T-cell (primary cell): ENCODE measurements around the gene SEZ6L2. TPM values are rescaled to one million over a fixed set of nuclear protein-coding genes. Genes with fewer than 3 reads are reported as not detected.
A peak's percentile ranks its signal among the peaks of the same experiment; 100 is the strongest.

Source experiments
- ATAC-seq, 4 experiments: fragments of 200-7000 bp in 3 of 4; fragments of 150-1000 bp in 1 of 4; cut with Tn5 transposase; replicated peaks in 1 of 4; 1 replicate in 3 of 4; 2 replicates in 1 of 4; pipeline ENCODE4 v1.10.0; 2021; ENCODE audit warnings: moderate library complexity in 3 of 4, mild to moderate bottlenecking in 2 of 4, moderate number of reproducible peaks in 1 of 4
- CTCF ChIA-PET, 2 donors: fragments of 300-600 bp; sonication (Branson Sonifier 250); formaldehyde crosslinking; loops; one replicate each; lab custom pipeline; 2022; ENCODE audit warnings: antibody characterized with exemption in 2 of 2; lab: Charles Lee
- POLR2A ChIA-PET, 2 donors: fragments of 300-600 bp; sonication (Branson Sonifier 250); formaldehyde crosslinking; loops; one replicate each; lab custom pipeline; 2022; ENCODE audit warnings: antibody characterized with exemption in 2 of 2; lab: Charles Lee
- DNase-seq, 35 experiments: peaks; one replicate each; pipeline versions ENCODE4 v3.0.0 to v3.0.0-alpha.2; 2013 to 2023
- H3K27ac ChIP-seq: one replicate; pipeline ENCODE4 v1.5.1; 2013; ENCODE audit warnings: low read length
- H3K27me3 ChIP-seq, 2 experiments: replicated peaks in 1 of 2; 1 replicate in 1 of 2; 2 replicates in 1 of 2; pipeline versions ENCODE4 v1.6.1 to v1.7.0; 2013; ENCODE audit warnings: low read length in 1 of 2, mixed read lengths in 1 of 2; ENCODE audit not compliant: control insufficient read depth in 2 of 2, insufficient read depth in 2 of 2; ENCODE audit errors: extremely low read depth in 1 of 2
- H3K36me3 ChIP-seq, 2 donors: 1 replicate in 1 of 2; 2 replicates in 1 of 2; pipeline versions ENCODE4 v1.6.1 to v1.7.0; 2013; ENCODE audit warnings: low read length in 1 of 2; ENCODE audit not compliant: control insufficient read depth in 2 of 2, insufficient read depth in 1 of 2; ENCODE audit errors: extremely low read depth in 1 of 2
- H3K4me1 ChIP-seq, 2 experiments: 1 replicate in 1 of 2; 2 replicates in 1 of 2; pipeline versions ENCODE4 v1.6.1 to v1.7.0; 2013; ENCODE audit warnings: low read length in 2 of 2, mixed read lengths in 1 of 2; ENCODE audit not compliant: insufficient read depth in 2 of 2, control insufficient read depth in 1 of 2; ENCODE audit errors: extremely low read depth in 1 of 2
- H3K4me3 ChIP-seq, 2 donors: 1 replicate in 1 of 2; 2 replicates in 1 of 2; pipeline versions ENCODE4 v1.5.1 to v1.7.0; 2013; ENCODE audit warnings: mild to moderate bottlenecking in 2 of 2, low read length in 1 of 2, moderate library complexity in 1 of 2; ENCODE audit not compliant: control insufficient read depth in 1 of 2; ENCODE audit errors: extremely low read depth in 1 of 2
- H3K9me3 ChIP-seq: 2 replicates; pipeline ENCODE4 v1.7.0; 2013
- H3K27ac Mint-ChIP-seq, 2 donors: one replicate each; pipeline ENCODE4 v1.8.0; 2020 to 2021; ENCODE audit warnings: mild to moderate bottlenecking in 2 of 2, mixed read lengths in 2 of 2
- H3K27me3 Mint-ChIP-seq, 2 donors: one replicate each; pipeline ENCODE4 v1.8.0; 2021 to 2022; ENCODE audit warnings: mixed read lengths in 2 of 2
- H3K36me3 Mint-ChIP-seq: one replicate; pipeline ENCODE4 v1.8.0; 2021; ENCODE audit warnings: mixed read lengths
- H3K4me1 Mint-ChIP-seq, 3 donors: one replicate each; pipeline ENCODE4 v1.8.0; 2020 to 2022; ENCODE audit warnings: mixed read lengths in 3 of 3, mild to moderate bottlenecking in 1 of 3
- H3K4me3 Mint-ChIP-seq, 3 donors: one replicate each; pipeline ENCODE4 v1.8.0; 2020 to 2022; ENCODE audit warnings: mild to moderate bottlenecking in 3 of 3, mixed read lengths in 3 of 3, moderate library complexity in 3 of 3
- H3K9me3 Mint-ChIP-seq, 3 donors: one replicate each; pipeline ENCODE4 v1.8.0; 2020 to 2022; ENCODE audit warnings: mixed read lengths in 3 of 3
- WGBS: methylation state at CpG from one replicate; pipeline ENCODE4 v1.1.5; 2013; ENCODE audit warnings: missing lambda C conversion rate; ENCODE audit not compliant: insufficient coverage; 5-methylcytosine and 5-hydroxymethylcytosine counted together
- total RNA-seq, 35 experiments: library from RNA in 6 of 35; stranded (reverse) in 6 of 35; fragments of 120-200 nt in 1 of 35; gene quantifications; one replicate each; pipeline versions ENCODE4 v1.2.1 to v1.2.4 and lab custom pipeline; 2013 to 2026

Gene SEZ6L2
- total RNA-seq, 5 donors from 2014 or later (not counting 1 experiment from before 2014, with no cell fraction given), result 0.16 to 0.82 (median 0.47) TPM; not detected in 2

DNA sequence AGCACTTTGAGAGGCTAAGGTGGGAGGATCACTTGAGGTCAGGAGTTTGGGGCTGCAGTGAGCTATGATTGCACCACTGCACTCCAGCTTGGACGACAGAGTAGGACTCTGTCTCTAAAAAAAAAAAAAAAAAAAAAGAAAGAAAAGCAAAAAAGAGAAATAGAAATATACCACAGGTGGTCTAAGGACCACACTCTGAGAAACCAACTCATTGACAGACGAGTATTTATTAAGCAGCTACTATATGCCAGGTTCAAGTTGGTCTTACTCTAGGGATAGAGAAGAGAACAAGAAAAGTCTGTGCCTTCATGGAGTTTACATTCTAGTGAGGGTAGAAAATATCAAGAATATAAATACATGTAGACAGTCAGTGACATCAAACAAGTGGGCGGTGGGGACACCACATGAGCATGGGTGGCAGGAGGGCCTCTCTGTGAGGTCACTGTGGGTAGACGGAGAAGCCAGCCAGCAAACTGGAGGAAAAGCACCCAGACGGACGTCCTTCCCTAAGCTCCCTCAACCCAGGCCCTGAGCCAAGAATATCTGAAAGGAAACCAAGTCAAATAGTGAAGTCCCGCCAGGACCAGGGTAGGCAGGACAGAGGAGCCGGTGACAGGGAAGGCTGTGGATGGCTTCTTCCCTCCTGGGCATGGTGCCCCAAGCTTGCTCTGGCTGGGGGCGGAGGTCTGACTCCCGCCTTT is 41.1 kb downstream of the SEZ6L2 start:
- no peak for ATAC-seq
- Histone ChIP-seq H3K4me3 (no peak overlapping the region), H3K4me1 (peaks cover 5 to 25% of the 10 kb centered on the region in 2 experiments), H3K27me3 (no peaks in the 10 kb centered on the region), H3K36me3 (peaks cover 15 to 32% of the 10 kb centered on the region in 2 donors), H3K9me3 (no peaks in the 10 kb centered on the region), H3K27ac (no peak overlapping the region)
- ChIA-PET CTCF (interaction anchor here in 1 of 2 donors (0.7 kb wide), 1 partner anchor 158 kb away, joined by 3 read pairs; no protein-coding TSS in a partner anchor), POLR2A (interaction anchor here in 1 of 2 donors (0.7 kb wide), 1 partner anchor 73 kb away, joined by 15 read pairs; no protein-coding TSS in a partner anchor)
- DNase-seq, result no peak
- WGBS, result no CpG with 5 or more reads among the region's 10 CpGs
- Mint-ChIP-seq H3K36me3 (peaks cover 22% of the 10 kb centered on the region), H3K4me3 (no peak overlapping the region), H3K4me1 (peaks cover 20 to 28% (median 22%) of the 10 kb centered on the region in 3 donors), H3K27me3 (no peaks in the 10 kb centered on the region), H3K27ac (no peak overlapping the region), H3K9me3 (no peaks in the 10 kb centered on the region)

GRCh38 chr16:29857133-29857760 is 42.1 kb downstream of the SEZ6L2 start:
- DNase-seq (no peak), ATAC-seq (no peak)
- Histone ChIP-seq H3K27ac (no peak overlapping the region), H3K9me3 (no peaks in the 10 kb centered on the region), H3K27me3 (no peaks in the 10 kb centered on the region), H3K4me3 (no peak overlapping the region), H3K36me3 (peaks cover 18 to 32% of the 10 kb centered on the region in 2 donors), H3K4me1 (peaks cover 3 to 21% of the 10 kb centered on the region in 2 experiments)
- H3K4me3 Mint-ChIP-seq, result no peak overlapping the region
- H3K36me3 Mint-ChIP-seq, result peaks cover 22% of the 10 kb centered on the region
- H3K9me3 Mint-ChIP-seq, result no peaks in the 10 kb centered on the region
- H3K4me1 Mint-ChIP-seq, result peaks cover 18 to 22% (median 18%) of the 10 kb centered on the region in 3 donors
- ChIA-PET POLR2A (no interaction called here), CTCF (interaction anchor here in 1 of 2 donors (1.0 kb wide), 1 partner anchor 9 kb away, joined by 3 read pairs; no protein-coding TSS in a partner anchor)
- 96% methylated on average over 5 of the region's 7 CpGs for WGBS
- no peaks in the 10 kb centered on the region for H3K27me3 Mint-ChIP-seq
- H3K27ac Mint-ChIP-seq, result no peak overlapping the region

DNA sequence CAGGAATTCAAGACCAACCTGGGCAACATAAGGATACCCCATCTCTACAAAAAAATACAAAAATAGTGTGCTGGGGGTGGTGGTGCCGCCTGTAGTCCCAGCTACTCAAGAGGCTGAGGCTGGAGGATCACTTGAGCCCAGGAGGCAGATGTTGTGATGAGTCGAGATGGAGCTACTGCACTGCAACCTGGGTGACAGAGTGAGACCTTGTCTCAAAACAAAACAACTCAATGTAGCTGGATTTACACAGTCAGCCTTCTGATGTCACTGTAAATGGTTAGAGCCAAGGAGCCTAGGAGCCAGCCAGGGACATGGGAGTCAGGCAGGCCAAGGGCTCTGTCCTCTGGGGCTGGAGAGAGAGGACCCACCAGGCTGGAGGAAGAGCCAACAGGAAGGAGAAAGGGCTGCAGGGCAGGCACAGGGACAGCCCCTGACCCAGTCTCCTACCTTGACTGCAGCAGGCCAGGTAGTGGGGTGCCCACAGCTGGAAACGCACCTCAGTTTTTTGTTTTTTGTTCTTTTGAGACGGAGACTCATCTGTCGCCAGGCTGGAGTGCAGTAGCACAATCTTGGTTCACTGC is 44.7 kb downstream of the SEZ6L2 start:
- Mint-ChIP-seq H3K4me1 (peaks cover 0 to 6% (median 2%) of the 10 kb centered on the region in 3 donors), H3K36me3 (peaks cover 13% of the 10 kb centered on the region), H3K27me3 (no peaks in the 10 kb centered on the region), H3K9me3 (no peaks in the 10 kb centered on the region), H3K27ac (no peak overlapping the region), H3K4me3 (no peak overlapping the region)
- no peaks in the 10 kb centered on the region for H3K4me1 ChIP-seq
- H3K4me3 ChIP-seq, result no peak overlapping the region
- POLR2A ChIA-PET, result no interaction called here
- CTCF ChIA-PET, result interaction anchor here in 1 of 2 donors (0.6 kb wide), 1 partner anchor 160 kb away, joined by 3 read pairs; no protein-coding TSS in a partner anchor
- no peaks in the 10 kb centered on the region for H3K27me3 ChIP-seq
- ATAC-seq (no peak), DNase-seq (no peak)
- WGBS, result 85% methylated on average over 5 of the region's 5 CpGs
- no peak overlapping the region for H3K27ac ChIP-seq
- peaks cover 12 to 16% of the 10 kb centered on the region in 2 donors for H3K36me3 ChIP-seq
- no peaks in the 10 kb centered on the region for H3K9me3 ChIP-seq

DNA sequence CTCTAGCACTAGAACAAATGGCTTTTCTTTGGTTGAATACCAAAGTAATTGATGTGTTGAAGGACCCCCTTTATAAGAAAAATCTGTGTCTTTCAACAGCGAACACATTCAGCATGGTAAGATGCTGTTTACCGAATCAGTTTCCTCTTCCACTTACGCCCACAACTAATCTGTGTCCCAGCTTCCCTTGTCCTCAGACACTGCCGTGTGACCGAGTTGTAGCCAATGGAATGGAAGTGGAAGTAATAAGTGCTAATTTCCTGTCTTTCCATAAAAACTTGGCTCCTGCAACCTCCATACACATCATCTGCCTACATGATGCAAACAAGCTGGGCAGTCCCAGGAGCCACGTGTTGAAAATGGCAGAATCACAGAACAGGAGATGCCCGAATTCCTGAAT is 46.7 kb downstream of the SEZ6L2 start:
- DNase-seq (no peak), ATAC-seq (no peak)
- Mint-ChIP-seq H3K27ac (no peak overlapping the region), H3K4me3 (no peak overlapping the region), H3K4me1 (peaks cover 3 to 13% (median 10%) of the 10 kb centered on the region in 3 donors), H3K27me3 (no peaks in the 10 kb centered on the region), H3K36me3 (no peaks in the 10 kb centered on the region), H3K9me3 (no peaks in the 10 kb centered on the region)
- H3K9me3 ChIP-seq, result no peaks in the 10 kb centered on the region
- peaks cover 2 to 3% of the 10 kb centered on the region in 2 donors for H3K36me3 ChIP-seq
- CTCF ChIA-PET, result no interaction called here
- POLR2A ChIA-PET, result interaction anchor here in 1 of 2 donors (0.6 kb wide), 2 partner anchors 192 to 515 kb away, joined by 4 to 5 read pairs; no protein-coding TSS in a partner anchor
- no peak overlapping the region for H3K27ac ChIP-seq
- peaks cover 0 to 9% of the 10 kb centered on the region in 2 experiments for H3K4me1 ChIP-seq
- 100% methylated on average over 1 of the region's 7 CpGs for WGBS
- no peaks in the 10 kb centered on the region for H3K27me3 ChIP-seq
- H3K4me3 ChIP-seq, result no peak overlapping the region

GRCh38 chr16:29850998-29851397 is 48.4 kb downstream of the SEZ6L2 start:
- Histone ChIP-seq H3K36me3 (peaks cover 11 to 19% of the 10 kb centered on the region in 2 donors), H3K4me1 (peaks cover 0 to 9% of the 10 kb centered on the region in 2 experiments), H3K9me3 (no peaks in the 10 kb centered on the region), H3K27me3 (no peaks in the 10 kb centered on the region), H3K27ac (no peak overlapping the region), H3K4me3 (no peak overlapping the region)
- WGBS, result 100% methylated on average over 1 of the region's 3 CpGs
- CTCF ChIA-PET, result interaction anchor here in 1 of 2 donors (0.6 to 1.0 kb wide), 3 partner anchors 30 to 181 kb away, joined by 3 to 6 read pairs (median 4); no protein-coding TSS in a partner anchor
- DNase-seq, result no peak
- no peak overlapping the region for H3K27ac Mint-ChIP-seq
- H3K4me3 Mint-ChIP-seq, result no peak overlapping the region
- POLR2A ChIA-PET, result interaction anchor here in 1 of 2 donors (0.6 to 0.7 kb wide), 2 partner anchors 76 to 151 kb away, joined by 6 to 8 read pairs; no protein-coding TSS in a partner anchor
- H3K9me3 Mint-ChIP-seq, result no peaks in the 10 kb centered on the region
- no peaks in the 10 kb centered on the region for H3K27me3 Mint-ChIP-seq
- H3K36me3 Mint-ChIP-seq, result peaks cover 6% of the 10 kb centered on the region
- peaks cover 5 to 13% (median 10%) of the 10 kb centered on the region in 3 donors for H3K4me1 Mint-ChIP-seq
- no peak for ATAC-seq

- no peaks in the 10 kb centered on the region for H3K27me3 Mint-ChIP-seq
- H3K27ac ChIP-seq, result no peak overlapping the region
- no peaks in the 10 kb centered on the region for H3K27me3 ChIP-seq
- DNase-seq, result no peak
- no peak overlapping the region for H3K4me3 ChIP-seq
- POLR2A ChIA-PET, result interaction anchor here (0.6 to 0.8 kb wide), 3 partner anchors 41 to 161 kb away, joined by 4 to 7 read pairs (median 6); no protein-coding TSS in a partner anchor
- no peak overlapping the region for H3K4me3 Mint-ChIP-seq
- peaks cover 0 to 9% of the 10 kb centered on the region in 2 experiments for H3K4me1 ChIP-seq
- peak overlapping the region; percentile 27 to 69 for H3K27ac Mint-ChIP-seq
- no peaks in the 10 kb centered on the region for H3K9me3 Mint-ChIP-seq
- H3K9me3 ChIP-seq, result no peaks in the 10 kb centered on the region
- peaks cover 5 to 13% (median 10%) of the 10 kb centered on the region in 3 donors for H3K4me1 Mint-ChIP-seq
- no peak for ATAC-seq
- H3K36me3 Mint-ChIP-seq, result peaks cover 15% of the 10 kb centered on the region
- CTCF ChIA-PET, result interaction anchor here (0.6 to 3.4 kb wide), 6 partner anchors 42 to 1405 kb away, joined by 3 to 66 read pairs (median 6); partner anchors contain the start of gene TLCD3B (in 1 of the 2)
- H3K36me3 ChIP-seq, result peaks cover 12 to 34% of the 10 kb centered on the region in 2 donors
- 60% methylated on average over 1 of the region's 5 CpGs for WGBS
These were observed 49.8 kb downstream of the SEZ6L2 start for GRCh38 chr16:29849505-29849904.
